ENCODE data around the gene METAP1D. TPM values are rescaled to one million over a fixed set of nuclear protein-coding genes. Genes with fewer than 3 reads are reported as not detected.
"Not testable (repeated sequence)": the region's sequence is repeated elsewhere in the genome, so short reads cannot be mapped to it uniquely, and the experiment has no call there.

METAP1D gene
- total RNA-seq, 1 experiment from 2014 or later, result 32.4 TPM

DNA sequence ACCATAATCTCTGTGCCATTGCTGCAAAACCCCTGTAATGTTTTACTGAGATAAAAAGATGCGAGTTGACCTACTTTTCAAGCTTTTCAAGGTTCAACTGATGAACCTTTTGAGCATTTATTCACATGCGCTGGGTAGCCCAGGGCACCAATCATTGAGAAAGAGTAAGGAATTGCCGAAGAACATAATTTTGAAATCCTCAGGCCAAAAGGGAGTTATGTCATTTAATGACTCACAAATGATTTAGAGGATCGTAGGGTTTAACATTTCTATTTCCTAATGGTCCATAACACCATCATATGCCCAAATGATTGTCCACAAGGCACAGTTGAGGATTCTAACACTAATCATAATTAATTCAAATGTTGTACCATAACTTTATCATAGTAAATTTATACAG lies 65.4 kb downstream of the METAP1D start:
- no peak for TF ChIP-seq EZH2 (IDR thresholded peaks at IDR 0.05; ENCODE audit: low read depth)
- TF ChIP-seq, protein P1, sequence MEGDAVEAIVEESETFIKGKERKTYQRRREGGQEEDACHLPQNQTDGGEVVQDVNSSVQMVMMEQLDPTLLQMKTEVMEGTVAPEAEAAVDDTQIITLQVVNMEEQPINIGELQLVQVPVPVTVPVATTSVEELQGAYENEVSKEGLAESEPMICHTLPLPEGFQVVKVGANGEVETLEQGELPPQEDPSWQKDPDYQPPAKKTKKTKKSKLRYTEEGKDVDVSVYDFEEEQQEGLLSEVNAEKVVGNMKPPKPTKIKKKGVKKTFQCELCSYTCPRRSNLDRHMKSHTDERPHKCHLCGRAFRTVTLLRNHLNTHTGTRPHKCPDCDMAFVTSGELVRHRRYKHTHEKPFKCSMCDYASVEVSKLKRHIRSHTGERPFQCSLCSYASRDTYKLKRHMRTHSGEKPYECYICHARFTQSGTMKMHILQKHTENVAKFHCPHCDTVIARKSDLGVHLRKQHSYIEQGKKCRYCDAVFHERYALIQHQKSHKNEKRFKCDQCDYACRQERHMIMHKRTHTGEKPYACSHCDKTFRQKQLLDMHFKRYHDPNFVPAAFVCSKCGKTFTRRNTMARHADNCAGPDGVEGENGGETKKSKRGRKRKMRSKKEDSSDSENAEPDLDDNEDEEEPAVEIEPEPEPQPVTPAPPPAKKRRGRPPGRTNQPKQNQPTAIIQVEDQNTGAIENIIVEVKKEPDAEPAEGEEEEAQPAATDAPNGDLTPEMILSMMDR (conservative IDR thresholded peaks at IDR 0.05), result no peak
- Histone ChIP-seq H3K4me1 (replicated peaks; ENCODE audit: insufficient read depth) (no peaks in the 10 kb centered on the region), H3K9me3 (ENCODE audit: insufficient read depth, low read depth) (no peaks in the 10 kb centered on the region), H3F3A (ENCODE audit: insufficient read depth, low read depth) (no peaks in the 10 kb centered on the region), H3K36me3 (ENCODE audit: low read depth) (0 out of 2 replicates have a peak, but pooled peaks cover 10% of the 10 kb centered on the region), H3K9me2 (ENCODE audit: insufficient read depth) (no peaks in the 10 kb centered on the region), H4K20me1 (ENCODE audit: insufficient read depth) (no peaks in the 10 kb centered on the region), H3K4me3 (no peak overlapping the region), H2AFZ (no peak overlapping the region), H3K4me2 (no peak overlapping the region), H3K27me3 (ENCODE audit: insufficient read depth, low read depth) (no peaks in the 10 kb centered on the region), H3K79me2 (ENCODE audit: low read depth) (no peaks in the 10 kb centered on the region), H3K27ac (no peak overlapping the region)
- DNase-seq, result no peak
- ChIA-PET CTCF (no interaction called here), POLR2A (ENCODE audit: unreplicated experiment) (no interaction called here)
- intact Hi-C loops (cut with micrococcal nuclease; ENCODE audit: unreplicated experiment), result no loop called here
- BruUV-seq (replicated peaks), result no TSS peak

DNA sequence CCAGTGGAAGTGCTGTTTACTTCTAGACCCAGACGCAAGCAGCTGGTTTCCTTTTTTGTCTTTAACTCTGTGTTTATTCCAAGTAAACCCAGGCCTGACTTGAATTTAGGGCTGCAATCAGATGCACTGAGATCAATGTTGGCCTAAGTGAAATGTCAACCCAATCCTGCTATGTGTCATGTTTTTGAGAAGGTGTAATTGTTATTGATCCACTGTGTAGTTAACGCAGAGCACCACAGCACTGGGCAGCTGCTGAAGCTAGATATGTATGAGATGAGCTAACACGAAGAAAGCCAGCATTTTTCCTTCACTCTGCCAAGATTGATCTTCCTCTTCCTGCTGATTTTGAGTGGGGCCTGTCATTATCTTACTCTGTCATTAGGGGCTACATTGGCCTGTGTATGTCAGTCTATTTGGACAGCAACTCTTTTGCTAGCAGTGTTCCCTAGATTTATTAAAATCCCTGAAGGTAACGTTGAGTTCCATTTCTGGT lies 66.7 kb downstream of the METAP1D start:
- H3K36me3 ChIP-seq (ENCODE audit: low read depth), result 0 out of 2 replicates have a peak, but pooled peaks cover 10% of the 10 kb centered on the region
- H3K9me3 ChIP-seq (ENCODE audit: insufficient read depth, low read depth), result no peaks in the 10 kb centered on the region
- no peaks in the 10 kb centered on the region for H3K79me2 ChIP-seq (ENCODE audit: low read depth)
- H3K4me3 ChIP-seq, result no peak overlapping the region
- BruUV-seq (replicated peaks), result no TSS peak
- TF ChIP-seq, protein P1 (conservative IDR thresholded peaks at IDR 0.05), result no peak
- no peak for TF ChIP-seq EZH2 (IDR thresholded peaks at IDR 0.05; ENCODE audit: low read depth)
- ChIA-PET POLR2A (ENCODE audit: unreplicated experiment) (no interaction called here), CTCF (interaction anchor here (0.7 kb wide), 2 partner anchors 61 to 493 kb away, joined by 4 to 6 read pairs; no protein-coding TSS in a partner anchor)
- no peak for DNase-seq
- H3K4me1 ChIP-seq (replicated peaks; ENCODE audit: insufficient read depth), result no peaks in the 10 kb centered on the region
- no peaks in the 10 kb centered on the region for H3K27me3 ChIP-seq (ENCODE audit: insufficient read depth, low read depth)
- no peaks in the 10 kb centered on the region for H3K9me2 ChIP-seq (ENCODE audit: insufficient read depth)
- intact Hi-C loops (cut with micrococcal nuclease; ENCODE audit: unreplicated experiment), result no loop called here
- no peak overlapping the region for H2AFZ ChIP-seq
- H3K4me2 ChIP-seq, result no peak overlapping the region
- no peaks in the 10 kb centered on the region for H4K20me1 ChIP-seq (ENCODE audit: insufficient read depth)
- H3F3A ChIP-seq (ENCODE audit: insufficient read depth, low read depth), result no peaks in the 10 kb centered on the region
- no peak overlapping the region for H3K27ac ChIP-seq

DNA sequence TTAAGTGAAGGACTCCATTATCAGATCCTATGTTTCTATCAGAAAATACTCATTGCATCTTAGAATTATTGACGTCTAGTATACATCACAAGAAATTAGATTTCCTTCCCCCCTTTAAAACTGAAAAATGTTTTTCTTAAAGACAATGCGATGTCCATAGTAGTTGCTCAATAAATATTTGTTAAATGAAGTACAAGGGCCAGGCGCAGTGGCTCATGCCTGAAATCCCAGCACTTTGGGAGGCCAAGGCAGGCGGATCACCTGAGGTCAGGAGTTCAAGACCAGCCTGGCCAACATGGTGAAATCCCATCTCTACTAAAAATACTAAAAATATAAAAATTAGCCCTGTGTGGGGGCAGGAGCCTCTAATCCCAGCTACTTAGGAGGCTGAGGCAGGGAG lies 68.2 kb downstream of the METAP1D start:
- H2AFZ ChIP-seq; CTCF ChIA-PET; H3K9me2 ChIP-seq (ENCODE audit: insufficient read depth); POLR2A ChIA-PET (ENCODE audit: unreplicated experiment); H3K4me1 ChIP-seq (replicated peaks; ENCODE audit: insufficient read depth); DNase-seq; H3K27ac ChIP-seq; intact Hi-C loops (cut with micrococcal nuclease; ENCODE audit: unreplicated experiment); H3K4me2 ChIP-seq; BruUV-seq (replicated peaks); H3F3A ChIP-seq (ENCODE audit: insufficient read depth, low read depth); H3K9me3 ChIP-seq (ENCODE audit: insufficient read depth, low read depth); H3K79me2 ChIP-seq (ENCODE audit: low read depth); H3K36me3 ChIP-seq (ENCODE audit: low read depth); H4K20me1 ChIP-seq (ENCODE audit: insufficient read depth); H3K4me3 ChIP-seq; H3K27me3 ChIP-seq (ENCODE audit: insufficient read depth, low read depth): not testable (repeated sequence)

DNA sequence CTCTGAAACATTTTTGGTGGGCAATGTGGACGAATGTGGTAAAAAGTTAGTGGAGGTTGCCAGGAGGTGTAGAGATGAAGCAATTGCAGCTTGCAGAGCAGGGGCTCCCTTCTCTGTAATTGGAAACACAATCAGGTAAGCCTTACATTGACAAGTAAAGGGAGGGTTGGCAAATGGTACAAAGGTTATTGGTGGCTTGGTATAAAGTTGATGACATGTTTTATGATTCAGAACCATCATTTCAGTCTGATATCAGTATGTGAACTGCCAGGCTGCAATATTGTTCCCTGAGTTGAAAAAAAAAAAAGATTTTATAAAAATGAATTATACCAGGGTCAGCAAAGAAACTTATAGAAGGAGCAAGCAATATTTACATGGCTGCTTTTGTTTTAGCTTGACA lies 71.2 kb downstream of the METAP1D start:
- Histone ChIP-seq H3K36me3 (ENCODE audit: low read depth) (peaks cover 8% of the 10 kb centered on the region; the same call in 1 of the 2 replicates), H3K9me3 (ENCODE audit: insufficient read depth, low read depth) (no peaks in the 10 kb centered on the region), H3K27ac (no peak overlapping the region), H3K27me3 (ENCODE audit: insufficient read depth, low read depth) (no peaks in the 10 kb centered on the region), H3K4me3 (no peak overlapping the region), H3F3A (ENCODE audit: insufficient read depth, low read depth) (no peaks in the 10 kb centered on the region), H3K79me2 (ENCODE audit: low read depth) (no peaks in the 10 kb centered on the region), H3K9me2 (ENCODE audit: insufficient read depth) (no peaks in the 10 kb centered on the region), H2AFZ (no peak overlapping the region), H4K20me1 (ENCODE audit: insufficient read depth) (no peaks in the 10 kb centered on the region), H3K4me2 (no peak overlapping the region), H3K4me1 (replicated peaks; ENCODE audit: insufficient read depth) (no peaks in the 10 kb centered on the region)
- no peak for TF ChIP-seq EZH2 (IDR thresholded peaks at IDR 0.05; ENCODE audit: low read depth)
- TF ChIP-seq, protein P1 (conservative IDR thresholded peaks at IDR 0.05), result no peak
- POLR2A ChIA-PET (ENCODE audit: unreplicated experiment), result no interaction called here
- CTCF ChIA-PET, result no interaction called here
- no peak for DNase-seq
- intact Hi-C loops (cut with micrococcal nuclease; ENCODE audit: unreplicated experiment), result no loop called here
- BruUV-seq (replicated peaks), result no TSS peak

Data from PC-9 (cell line).